A549 (cell line): ENCODE measurements around the gene INHA.

Experiments used
- CBX2 ChIP-seq: fragments of 200-600 bp; sonication (generic); IDR thresholded peaks from 2 replicates; pipeline ENCODE4 v1.6.1; 2016; ENCODE audit warnings: low read depth, mild to moderate bottlenecking, borderline replicate concordance
- EP300 ChIP-seq, 2 experiments: fragments of >200 bp; sonication (Bioruptor Twin); formaldehyde crosslinking; IDR thresholded peaks; 2 replicates in 1 of 2; 3 replicates in 1 of 2; pipeline ENCODE4 v1.6.1; 2016 to 2017
- KDM1A ChIP-seq: fragments of 200-600 bp; sonication (generic); IDR thresholded peaks from 2 replicates; pipeline ENCODE4 v1.6.1; 2016; ENCODE audit warnings: low read depth, mild to moderate bottlenecking
- POLR2A ChIP-seq: IDR thresholded peaks from 2 replicates; pipeline ENCODE4 v1.6.1; 2012; ENCODE audit warnings: mild to moderate bottlenecking, low read length
- TF ChIP-seq, protein P1 (sequence below): IDR thresholded peaks from 2 replicates; pipeline ENCODE4 v1.6.1; 2012
- TF ChIP-seq, protein P2 (sequence below): fragments of >200 bp; sonication (Bioruptor Twin); formaldehyde crosslinking; IDR thresholded peaks from 3 replicates; pipeline ENCODE4 v1.5.1; 2016

DNA sequence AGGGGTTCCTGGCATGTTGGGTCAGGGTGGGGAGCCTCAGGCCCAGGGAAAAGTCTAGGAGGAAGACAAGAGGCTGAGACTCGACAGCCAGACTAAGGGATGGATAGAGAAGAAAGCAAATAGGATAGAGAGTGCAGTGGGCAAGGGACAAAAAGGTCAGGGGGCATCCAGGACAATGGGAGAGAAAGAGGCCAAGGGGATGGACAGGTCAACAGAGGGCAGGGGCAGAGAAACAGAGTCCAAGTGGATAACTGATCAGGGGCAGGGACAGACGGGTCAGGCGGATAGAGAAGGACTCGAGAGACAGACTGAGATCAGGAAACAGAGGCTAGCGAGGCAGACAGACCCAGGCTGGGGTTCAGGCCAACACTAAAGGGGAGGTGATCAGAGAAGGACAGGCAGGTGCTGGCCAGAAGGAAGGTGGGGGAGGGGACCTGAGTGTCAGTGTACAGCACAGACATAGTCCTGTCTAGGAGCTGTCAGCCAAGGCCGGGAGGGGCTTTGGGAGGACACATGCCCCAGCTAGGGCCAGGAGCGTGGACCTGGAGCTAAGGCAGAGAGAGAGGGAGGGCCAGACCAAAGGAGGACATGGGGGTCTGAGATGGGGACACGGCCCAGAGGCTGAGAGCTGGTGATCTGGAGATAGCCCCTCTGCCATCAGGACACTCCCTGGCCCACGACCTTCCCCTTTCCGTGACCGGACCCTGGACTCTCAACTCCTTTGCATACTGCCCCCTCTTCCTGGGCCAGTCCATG lies 45.6 kb upstream of the INHA start:
- TF ChIP-seq POLR2A = no peak
- TF ChIP-seq KDM1A = no peak
- TF ChIP-seq, protein P1, sequence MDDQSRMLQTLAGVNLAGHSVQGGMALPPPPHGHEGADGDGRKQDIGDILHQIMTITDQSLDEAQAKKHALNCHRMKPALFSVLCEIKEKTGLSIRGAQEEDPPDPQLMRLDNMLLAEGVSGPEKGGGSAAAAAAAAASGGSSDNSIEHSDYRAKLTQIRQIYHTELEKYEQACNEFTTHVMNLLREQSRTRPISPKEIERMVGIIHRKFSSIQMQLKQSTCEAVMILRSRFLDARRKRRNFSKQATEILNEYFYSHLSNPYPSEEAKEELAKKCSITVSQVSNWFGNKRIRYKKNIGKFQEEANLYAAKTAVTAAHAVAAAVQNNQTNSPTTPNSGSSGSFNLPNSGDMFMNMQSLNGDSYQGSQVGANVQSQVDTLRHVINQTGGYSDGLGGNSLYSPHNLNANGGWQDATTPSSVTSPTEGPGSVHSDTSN = no peak
- TF ChIP-seq, protein P2, sequence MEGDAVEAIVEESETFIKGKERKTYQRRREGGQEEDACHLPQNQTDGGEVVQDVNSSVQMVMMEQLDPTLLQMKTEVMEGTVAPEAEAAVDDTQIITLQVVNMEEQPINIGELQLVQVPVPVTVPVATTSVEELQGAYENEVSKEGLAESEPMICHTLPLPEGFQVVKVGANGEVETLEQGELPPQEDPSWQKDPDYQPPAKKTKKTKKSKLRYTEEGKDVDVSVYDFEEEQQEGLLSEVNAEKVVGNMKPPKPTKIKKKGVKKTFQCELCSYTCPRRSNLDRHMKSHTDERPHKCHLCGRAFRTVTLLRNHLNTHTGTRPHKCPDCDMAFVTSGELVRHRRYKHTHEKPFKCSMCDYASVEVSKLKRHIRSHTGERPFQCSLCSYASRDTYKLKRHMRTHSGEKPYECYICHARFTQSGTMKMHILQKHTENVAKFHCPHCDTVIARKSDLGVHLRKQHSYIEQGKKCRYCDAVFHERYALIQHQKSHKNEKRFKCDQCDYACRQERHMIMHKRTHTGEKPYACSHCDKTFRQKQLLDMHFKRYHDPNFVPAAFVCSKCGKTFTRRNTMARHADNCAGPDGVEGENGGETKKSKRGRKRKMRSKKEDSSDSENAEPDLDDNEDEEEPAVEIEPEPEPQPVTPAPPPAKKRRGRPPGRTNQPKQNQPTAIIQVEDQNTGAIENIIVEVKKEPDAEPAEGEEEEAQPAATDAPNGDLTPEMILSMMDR = no peak
- no peak for TF ChIP-seq CBX2
- TF ChIP-seq EP300 (IDR thresholded peaks at IDR 0.05) = no peak
